ENCODE measurements around the gene CLIC5. TPM values are rescaled to one million over a fixed set of nuclear protein-coding genes. Genes with fewer than 3 reads are reported as not detected.

Gene CLIC5
- total RNA-seq, 1 donor from 2014 or later, result 31.3 TPM

- Mint-ChIP-seq H3K4me1 (ENCODE audit: unreplicated experiment) (no peaks in the 10 kb centered on the region), H3K9me3 (no peaks in the 10 kb centered on the region), H3K27ac (no peak overlapping the region), H3K36me3 (no peaks in the 10 kb centered on the region), H3K27me3 (peaks cover 2% of the 10 kb centered on the region), H3K4me3 (no peak overlapping the region)
- no peak for TF ChIP-seq CTCF (conservative IDR thresholded peaks at IDR 0.05)
- no peak for DNase-seq (ENCODE audit: extremely low spot score, unreplicated experiment)
Measured at GRCh38 chr6:46035242-46035641, 19.6 kb upstream of the CLIC5 start.

GRCh38 chr6:46032110-46032998 is 16.7 kb upstream of the CLIC5 start:
- DNase-seq (ENCODE audit: extremely low spot score, unreplicated experiment), result no peak
- Mint-ChIP-seq H3K27ac (no peak overlapping the region), H3K4me1 (ENCODE audit: unreplicated experiment) (peaks cover 3% of the 10 kb centered on the region), H3K9me3 (no peaks in the 10 kb centered on the region), H3K4me3 (no peak overlapping the region), H3K27me3 (peaks cover 9% of the 10 kb centered on the region), H3K36me3 (no peaks in the 10 kb centered on the region)
- TF ChIP-seq CTCF (conservative IDR thresholded peaks at IDR 0.05), result no peak

- Mint-ChIP-seq H3K9me3 (no peaks in the 10 kb centered on the region), H3K36me3 (no peaks in the 10 kb centered on the region), H3K27me3 (peaks cover 9% of the 10 kb centered on the region), H3K4me1 (ENCODE audit: unreplicated experiment) (peaks cover 3% of the 10 kb centered on the region), H3K4me3 (no peak overlapping the region), H3K27ac (no peak overlapping the region)
- DNase-seq (ENCODE audit: extremely low spot score, unreplicated experiment), result no peak
- TF ChIP-seq CTCF (conservative IDR thresholded peaks at IDR 0.05), result no peak
Measured at GRCh38 chr6:46029602-46030001, 13.9 kb upstream of the CLIC5 start.

- Mint-ChIP-seq H3K27ac (no peak overlapping the region), H3K4me3 (no peak overlapping the region), H3K9me3 (no peaks in the 10 kb centered on the region), H3K4me1 (ENCODE audit: unreplicated experiment) (peaks cover 3% of the 10 kb centered on the region), H3K36me3 (no peaks in the 10 kb centered on the region), H3K27me3 (peaks cover 9% of the 10 kb centered on the region)
- no peak for TF ChIP-seq CTCF (conservative IDR thresholded peaks at IDR 0.05)
- DNase-seq (ENCODE audit: extremely low spot score, unreplicated experiment), result no peak
Measured at GRCh38 chr6:46026307-46026706, 10.6 kb upstream of the CLIC5 start.

DNA sequence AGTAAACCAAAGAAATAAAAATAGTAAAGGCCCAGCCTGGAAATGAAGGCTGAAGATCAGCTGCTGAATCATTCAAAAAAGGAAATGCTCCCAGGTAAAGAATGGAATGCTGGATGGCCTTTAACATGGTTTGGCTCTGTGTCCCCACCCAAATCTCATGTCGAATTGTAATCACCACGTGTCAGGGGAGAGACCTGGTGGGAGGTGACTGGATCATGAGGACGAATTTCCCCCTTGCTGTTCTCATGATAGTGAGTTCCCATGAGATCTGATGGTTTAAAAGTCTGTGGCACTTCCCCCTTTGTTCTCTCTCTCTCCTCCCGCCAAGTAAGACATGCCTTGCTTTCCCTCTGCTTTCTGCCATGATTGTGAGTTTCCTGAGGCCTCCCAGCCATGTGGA is 9.9 kb upstream of the CLIC5 start:
- no peak for TF ChIP-seq CTCF (conservative IDR thresholded peaks at IDR 0.05)
- peaks cover 3% of the 10 kb centered on the region for H3K4me1 Mint-ChIP-seq (ENCODE audit: unreplicated experiment)
- DNase-seq (ENCODE audit: extremely low spot score, unreplicated experiment), result no peak
- H3K36me3 Mint-ChIP-seq, result no peaks in the 10 kb centered on the region
- peaks cover 9% of the 10 kb centered on the region for H3K27me3 Mint-ChIP-seq
- H3K4me3 Mint-ChIP-seq, result no peak overlapping the region
- H3K9me3 Mint-ChIP-seq, result no peaks in the 10 kb centered on the region
- no peak overlapping the region for H3K27ac Mint-ChIP-seq

Measured in type B pancreatic cell (in vitro differentiated cells).